ENCODE results near the gene GATAD2B.

The GATAD2B gene

GRCh38 chr1:153801028-153801625 is 121.6 kb downstream of the GATAD2B start:
- Histone ChIP-seq H3K9ac (ENCODE audit: low read depth, low read length) (no peak overlapping the region), H3K36me3 (ENCODE audit: insufficient read depth, low read length) (peaks cover 4% of the 10 kb centered on the region; the same call in 1 of the 2 replicates), H3K9me3 (ENCODE audit: control insufficient read depth, insufficient read depth, low read length) (no peaks in the 10 kb centered on the region), H3K4me1 (ENCODE audit: insufficient read depth, low read length) (no peaks in the 10 kb centered on the region)

GRCh38 chr1:153800516-153800915 is 122.3 kb downstream of the GATAD2B start:
- Histone ChIP-seq H3K36me3 (ENCODE audit: insufficient read depth, low read length) (no peaks in the 10 kb centered on the region; the same call in 1 of the 2 replicates), H3K9ac (ENCODE audit: low read depth, low read length) (no peak overlapping the region), H3K9me3 (ENCODE audit: control insufficient read depth, insufficient read depth, low read length) (no peaks in the 10 kb centered on the region), H3K4me1 (ENCODE audit: insufficient read depth, low read length) (no peaks in the 10 kb centered on the region)

GRCh38 chr1:153799566-153800465 is 123.0 kb downstream of the GATAD2B start:
- H3K4me1 ChIP-seq (ENCODE audit: insufficient read depth, low read length) = peaks cover 6% of the 10 kb centered on the region
- H3K9ac ChIP-seq (ENCODE audit: low read depth, low read length) = no peak overlapping the region
- no peaks in the 10 kb centered on the region for H3K9me3 ChIP-seq (ENCODE audit: control insufficient read depth, insufficient read depth, low read length)
- no peaks in the 10 kb centered on the region for H3K36me3 ChIP-seq (ENCODE audit: insufficient read depth, low read length)

- H3K36me3 ChIP-seq (ENCODE audit: insufficient read depth, low read length) = no peaks in the 10 kb centered on the region
- H3K9ac ChIP-seq (ENCODE audit: low read depth, low read length) = no peak overlapping the region
- H3K9me3 ChIP-seq (ENCODE audit: control insufficient read depth, insufficient read depth, low read length) = no peaks in the 10 kb centered on the region
- peaks cover 13% of the 10 kb centered on the region for H3K4me1 ChIP-seq (ENCODE audit: insufficient read depth, low read length)
Observed at GRCh38 chr1:153799016-153799415, 123.8 kb downstream of the GATAD2B start.

GRCh38 chr1:153798468-153798780 is 124.3 kb downstream of the GATAD2B start:
- Histone ChIP-seq H3K9ac (ENCODE audit: low read depth, low read length) (no peak overlapping the region), H3K36me3 (ENCODE audit: insufficient read depth, low read length) (no peaks in the 10 kb centered on the region), H3K9me3 (ENCODE audit: control insufficient read depth, insufficient read depth, low read length) (no peaks in the 10 kb centered on the region), H3K4me1 (ENCODE audit: insufficient read depth, low read length) (peaks cover 16% of the 10 kb centered on the region)

- Histone ChIP-seq H3K9ac (ENCODE audit: low read depth, low read length) (no peak overlapping the region), H3K9me3 (ENCODE audit: control insufficient read depth, insufficient read depth, low read length) (no peaks in the 10 kb centered on the region), H3K4me1 (ENCODE audit: insufficient read depth, low read length) (peaks cover 18% of the 10 kb centered on the region), H3K36me3 (ENCODE audit: insufficient read depth, low read length) (no peaks in the 10 kb centered on the region)
Observed at GRCh38 chr1:153796786-153797659, 125.7 kb downstream of the GATAD2B start.

GRCh38 chr1:153795934-153796785 is 126.6 kb downstream of the GATAD2B start:
- H3K4me1 ChIP-seq (ENCODE audit: insufficient read depth, low read length) = peaks cover 21% of the 10 kb centered on the region
- H3K36me3 ChIP-seq (ENCODE audit: insufficient read depth, low read length) = no peaks in the 10 kb centered on the region
- no peak overlapping the region for H3K9ac ChIP-seq (ENCODE audit: low read depth, low read length)
- no peaks in the 10 kb centered on the region for H3K9me3 ChIP-seq (ENCODE audit: control insufficient read depth, insufficient read depth, low read length)

- Histone ChIP-seq H3K9me3 (ENCODE audit: control insufficient read depth, insufficient read depth, low read length) (no peaks in the 10 kb centered on the region; the same call in 1 of the 2 replicates), H3K9ac (ENCODE audit: low read depth, low read length) (no peak overlapping the region), H3K36me3 (ENCODE audit: insufficient read depth, low read length) (no peaks in the 10 kb centered on the region), H3K4me1 (ENCODE audit: insufficient read depth, low read length) (peaks cover 21% of the 10 kb centered on the region)
Observed at GRCh38 chr1:153795330-153795837, 127.4 kb downstream of the GATAD2B start.

GRCh38 chr1:153794624-153795329 is 128.0 kb downstream of the GATAD2B start:
- Histone ChIP-seq H3K4me1 (ENCODE audit: insufficient read depth, low read length) (peaks cover 21% of the 10 kb centered on the region), H3K36me3 (ENCODE audit: insufficient read depth, low read length) (no peaks in the 10 kb centered on the region), H3K9ac (ENCODE audit: low read depth, low read length) (no peak overlapping the region), H3K9me3 (ENCODE audit: control insufficient read depth, insufficient read depth, low read length) (no peaks in the 10 kb centered on the region; the same call in 1 of the 2 replicates)

- no peak overlapping the region for H3K9ac ChIP-seq (ENCODE audit: low read depth, low read length)
- peaks cover 21% of the 10 kb centered on the region for H3K4me1 ChIP-seq (ENCODE audit: insufficient read depth, low read length)
- H3K36me3 ChIP-seq (ENCODE audit: insufficient read depth, low read length) = no peaks in the 10 kb centered on the region
- no peaks in the 10 kb centered on the region; the same call in 1 of the 2 replicates for H3K9me3 ChIP-seq (ENCODE audit: control insufficient read depth, insufficient read depth, low read length)
Observed at GRCh38 chr1:153793973-153794615, 128.7 kb downstream of the GATAD2B start.

- Histone ChIP-seq H3K9me3 (ENCODE audit: control insufficient read depth, insufficient read depth, low read length) (no peaks in the 10 kb centered on the region; the same call in 1 of the 2 replicates), H3K36me3 (ENCODE audit: insufficient read depth, low read length) (no peaks in the 10 kb centered on the region), H3K4me1 (ENCODE audit: insufficient read depth, low read length) (peaks cover 21% of the 10 kb centered on the region), H3K9ac (ENCODE audit: low read depth, low read length) (no peak overlapping the region)
Observed at GRCh38 chr1:153793261-153793972, 129.4 kb downstream of the GATAD2B start.

- Histone ChIP-seq H3K9ac (ENCODE audit: low read depth, low read length) (no peak overlapping the region), H3K36me3 (ENCODE audit: insufficient read depth, low read length) (no peaks in the 10 kb centered on the region), H3K4me1 (ENCODE audit: insufficient read depth, low read length) (peaks cover 21% of the 10 kb centered on the region), H3K9me3 (ENCODE audit: control insufficient read depth, insufficient read depth, low read length) (no peaks in the 10 kb centered on the region; the same call in 1 of the 2 replicates)
Observed at GRCh38 chr1:153792631-153793041, 130.1 kb downstream of the GATAD2B start.
